ENCODE measurements around the gene SSH2.

GRCh38 chr17:29929006-29929532 lies 959 bp downstream of the SSH2 start:
- TF ChIP-seq POLR2A (IDR thresholded peaks at IDR 0.05) (no peak), CTCF (IDR thresholded peaks at IDR 0.05) (no peak)

All from ovary (tissue), 3 donors.